Measurements from ENCODE around the gene DGKZ. TPM values are rescaled to one million over a fixed set of nuclear protein-coding genes. Genes with fewer than 3 reads are reported as not detected.

DGKZ gene
- total RNA-seq, 1 donor from 2014 or later, result 50.6 TPM

DNA sequence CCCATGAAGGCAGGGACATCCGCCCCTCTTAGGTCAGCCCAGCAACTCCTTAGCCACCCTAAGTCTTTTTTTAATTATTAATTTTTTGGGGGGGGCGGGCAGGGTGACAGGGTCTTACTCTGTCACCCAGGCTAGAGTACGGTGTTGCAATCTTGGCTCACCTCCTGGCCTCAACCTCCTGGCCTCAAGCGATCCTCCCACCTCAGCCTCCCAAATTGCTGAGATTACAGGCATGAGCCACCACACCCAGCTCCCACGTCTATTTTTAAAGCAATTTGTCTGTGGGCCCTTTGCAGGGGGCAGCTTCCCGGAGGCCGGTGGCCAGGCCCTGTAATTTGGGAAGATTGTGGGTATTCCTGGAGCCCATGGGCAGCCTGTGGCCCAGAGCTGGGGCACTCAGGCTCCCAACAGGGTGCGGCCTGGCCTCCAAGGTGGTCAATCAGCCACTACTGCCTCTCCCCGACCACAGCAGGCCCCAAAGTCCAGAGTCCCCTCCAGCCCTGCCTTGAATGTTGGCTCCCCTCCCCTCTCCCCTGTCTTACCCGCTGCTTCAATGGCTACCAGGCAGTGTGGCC lies 42.6 kb upstream of the DGKZ start:
- Mint-ChIP-seq H3K36me3 (peaks cover 3% of the 10 kb centered on the region), H3K4me3 (no peak overlapping the region), H3K27me3 (ENCODE audit: low read depth) (no peaks in the 10 kb centered on the region), H3K4me1 (peaks cover 5% of the 10 kb centered on the region), H3K27ac (no peak overlapping the region), H3K9me3 (no peaks in the 10 kb centered on the region)
- DNase-seq (ENCODE audit: low spot score in 2 of 2, unreplicated experiment in 2 of 2), result no peak
- TF ChIP-seq, protein P1, sequence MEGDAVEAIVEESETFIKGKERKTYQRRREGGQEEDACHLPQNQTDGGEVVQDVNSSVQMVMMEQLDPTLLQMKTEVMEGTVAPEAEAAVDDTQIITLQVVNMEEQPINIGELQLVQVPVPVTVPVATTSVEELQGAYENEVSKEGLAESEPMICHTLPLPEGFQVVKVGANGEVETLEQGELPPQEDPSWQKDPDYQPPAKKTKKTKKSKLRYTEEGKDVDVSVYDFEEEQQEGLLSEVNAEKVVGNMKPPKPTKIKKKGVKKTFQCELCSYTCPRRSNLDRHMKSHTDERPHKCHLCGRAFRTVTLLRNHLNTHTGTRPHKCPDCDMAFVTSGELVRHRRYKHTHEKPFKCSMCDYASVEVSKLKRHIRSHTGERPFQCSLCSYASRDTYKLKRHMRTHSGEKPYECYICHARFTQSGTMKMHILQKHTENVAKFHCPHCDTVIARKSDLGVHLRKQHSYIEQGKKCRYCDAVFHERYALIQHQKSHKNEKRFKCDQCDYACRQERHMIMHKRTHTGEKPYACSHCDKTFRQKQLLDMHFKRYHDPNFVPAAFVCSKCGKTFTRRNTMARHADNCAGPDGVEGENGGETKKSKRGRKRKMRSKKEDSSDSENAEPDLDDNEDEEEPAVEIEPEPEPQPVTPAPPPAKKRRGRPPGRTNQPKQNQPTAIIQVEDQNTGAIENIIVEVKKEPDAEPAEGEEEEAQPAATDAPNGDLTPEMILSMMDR (IDR thresholded peaks at IDR 0.05; ENCODE audit: unreplicated experiment), result no peak

DNA sequence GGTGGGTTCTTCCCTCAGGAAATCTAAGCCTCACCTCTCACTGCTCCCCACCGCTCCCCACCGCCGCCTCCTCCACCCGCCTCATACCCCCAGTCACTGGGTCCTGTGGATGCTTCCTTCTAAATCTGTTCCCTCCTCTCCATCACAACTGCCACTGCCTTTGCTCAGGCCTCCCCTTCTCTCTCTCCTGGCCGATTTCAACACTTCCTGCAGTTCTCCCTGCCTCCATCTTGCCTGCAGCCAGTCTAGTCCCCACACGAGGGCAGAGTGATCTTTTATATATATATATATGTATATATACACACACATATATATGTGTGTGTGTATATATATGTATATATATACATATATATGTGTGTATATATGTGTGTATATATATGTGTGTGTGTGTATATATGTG lies 42.0 kb upstream of the DGKZ start:
- Mint-ChIP-seq H3K36me3 (peaks cover 3% of the 10 kb centered on the region), H3K27ac (peak overlapping the region; percentile 14), H3K4me1 (peaks cover 5% of the 10 kb centered on the region), H3K9me3 (no peaks in the 10 kb centered on the region), H3K4me3 (no peak overlapping the region), H3K27me3 (ENCODE audit: low read depth) (no peaks in the 10 kb centered on the region)
- TF ChIP-seq, protein P1 (IDR thresholded peaks at IDR 0.05; ENCODE audit: unreplicated experiment), result no peak
- no peak for DNase-seq (ENCODE audit: low spot score in 2 of 2, unreplicated experiment in 2 of 2)

DNA sequence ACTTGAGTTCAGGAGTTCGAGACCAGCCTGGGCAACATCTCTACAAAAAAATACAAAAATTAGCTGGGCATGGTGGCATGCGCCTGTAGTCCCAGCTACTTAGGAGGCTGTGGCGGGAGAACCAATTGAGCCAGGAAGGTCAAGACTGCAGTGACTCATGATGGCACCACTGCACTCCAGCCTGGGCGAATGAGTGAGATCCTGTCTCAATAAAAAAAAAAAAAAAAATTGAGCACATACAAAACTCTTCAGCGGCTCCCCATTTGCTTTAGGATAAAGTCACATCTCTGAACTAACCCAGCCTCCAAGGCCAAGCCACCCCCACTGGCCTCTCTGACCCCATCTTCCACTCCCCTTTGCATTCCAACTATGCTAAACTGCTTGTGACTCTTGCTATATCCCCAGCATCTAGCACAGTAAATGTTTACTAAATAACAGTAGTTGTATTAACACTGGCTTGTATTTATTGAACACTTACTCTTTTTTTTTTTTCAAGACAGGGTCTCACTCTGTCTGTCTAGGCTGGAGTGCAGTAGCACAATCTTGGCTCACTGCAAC lies 40.9 kb upstream of the DGKZ start:
- H3K4me1 Mint-ChIP-seq, result peaks cover 5% of the 10 kb centered on the region
- DNase-seq (ENCODE audit: low spot score in 2 of 2, unreplicated experiment in 2 of 2), result no peak
- TF ChIP-seq, protein P1 (IDR thresholded peaks at IDR 0.05; ENCODE audit: unreplicated experiment), result no peak
- no peaks in the 10 kb centered on the region for H3K9me3 Mint-ChIP-seq
- H3K27me3 Mint-ChIP-seq (ENCODE audit: low read depth), result no peaks in the 10 kb centered on the region
- H3K4me3 Mint-ChIP-seq, result no peak overlapping the region
- no peak overlapping the region for H3K27ac Mint-ChIP-seq
- peaks cover 3% of the 10 kb centered on the region for H3K36me3 Mint-ChIP-seq

DNA sequence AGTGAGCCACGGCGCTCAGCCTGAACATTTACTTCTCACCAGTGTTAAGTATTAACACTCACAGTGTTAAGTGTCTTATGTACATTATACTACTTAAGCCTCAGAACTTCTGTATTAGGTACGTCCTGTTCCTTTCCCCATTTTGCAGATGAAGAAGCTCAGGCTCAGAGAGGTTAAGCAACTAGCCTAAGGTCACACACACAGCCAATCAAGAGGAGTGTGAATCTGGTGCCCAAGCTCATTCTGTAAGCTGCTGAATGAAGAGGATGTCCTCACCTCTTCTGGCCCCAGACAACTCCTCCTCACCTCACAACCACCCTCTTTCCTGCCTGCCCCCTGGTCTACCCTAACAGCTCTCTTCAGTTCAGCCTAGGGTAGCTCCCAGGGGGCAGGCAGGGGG lies 39.9 kb upstream of the DGKZ start:
- TF ChIP-seq, protein P1 (IDR thresholded peaks at IDR 0.05; ENCODE audit: unreplicated experiment), result no peak
- no peak for DNase-seq (ENCODE audit: low spot score in 2 of 2, unreplicated experiment in 2 of 2)
- Mint-ChIP-seq H3K9me3 (no peaks in the 10 kb centered on the region), H3K27me3 (ENCODE audit: low read depth) (no peaks in the 10 kb centered on the region), H3K4me3 (no peak overlapping the region), H3K27ac (no peak overlapping the region), H3K4me1 (peaks cover 5% of the 10 kb centered on the region), H3K36me3 (peaks cover under 1% of the 10 kb centered on the region)

DNA sequence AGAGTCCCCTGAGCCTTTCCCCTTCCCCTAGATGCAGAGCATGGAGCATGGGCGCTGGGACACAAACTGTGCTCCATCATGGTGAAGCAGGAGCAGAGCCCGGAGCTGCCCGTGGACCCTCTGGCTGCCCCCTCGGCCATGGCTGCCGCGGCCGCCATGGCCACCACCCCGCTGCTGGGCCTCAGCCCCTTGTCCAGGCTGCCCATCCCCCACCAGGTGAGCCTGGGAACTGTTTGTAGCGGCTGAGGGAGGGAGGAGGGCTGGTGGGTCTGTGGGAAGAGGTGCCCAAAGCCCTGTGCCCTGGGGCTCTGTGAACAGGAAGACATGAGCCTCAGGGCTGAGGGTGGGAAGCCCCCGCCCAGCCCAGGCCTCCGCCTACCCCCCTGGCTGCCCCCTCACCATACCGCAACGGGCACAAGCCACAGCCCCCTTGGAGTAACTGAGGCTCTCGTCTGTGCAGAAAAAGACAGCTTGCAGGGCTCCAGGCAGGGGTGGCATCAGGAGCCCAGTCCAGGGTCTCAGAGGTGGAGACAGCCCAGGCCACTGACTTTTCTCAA lies 39.4 kb upstream of the DGKZ start:
- Mint-ChIP-seq H3K27ac (no peak overlapping the region), H3K4me3 (no peak overlapping the region), H3K9me3 (no peaks in the 10 kb centered on the region), H3K4me1 (peaks cover 5% of the 10 kb centered on the region), H3K27me3 (ENCODE audit: low read depth) (no peaks in the 10 kb centered on the region), H3K36me3 (no peaks in the 10 kb centered on the region)
- no peak for DNase-seq (ENCODE audit: low spot score in 2 of 2, unreplicated experiment in 2 of 2)
- TF ChIP-seq, protein P1 (IDR thresholded peaks at IDR 0.05; ENCODE audit: unreplicated experiment), result no peak
